Measurements from ENCODE around the gene TDRD10. TPM values are rescaled to one million over a fixed set of nuclear protein-coding genes. Genes with fewer than 3 reads are reported as not detected.
A peak's percentile ranks its signal among the peaks of the same experiment; 100 is the strongest.

The TDRD10 gene
- total RNA-seq, 2 donors from 2014 or later = not detected

DNA sequence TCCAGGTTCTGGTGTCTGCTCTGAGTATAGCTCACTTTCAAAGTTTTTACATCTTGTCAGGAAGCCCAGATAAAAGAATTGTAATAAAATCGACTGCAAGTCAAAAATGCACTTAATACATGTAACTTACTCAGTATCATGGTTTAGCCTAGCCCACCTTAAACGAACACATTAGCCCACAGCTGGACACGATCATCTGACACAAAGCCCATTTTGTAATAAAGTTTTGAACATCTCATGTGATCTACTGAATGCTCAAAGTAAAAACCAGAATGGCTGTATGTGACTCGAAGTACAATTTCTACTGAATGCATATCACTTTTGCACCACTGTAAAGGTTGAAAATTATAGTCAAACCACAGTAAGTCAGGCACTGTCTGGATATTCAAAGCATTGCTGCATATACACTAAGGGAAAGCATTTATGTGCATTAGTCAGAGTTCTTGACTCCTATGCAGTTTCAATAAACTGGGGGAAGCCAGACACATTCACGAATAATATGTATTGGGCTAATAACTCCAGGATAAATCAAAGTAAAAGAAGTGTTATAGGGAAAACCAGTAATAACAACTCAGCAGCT lies 12.2 kb upstream of the TDRD10 start:
- Mint-ChIP-seq H3K27ac (no peak overlapping the region), H3K27me3 (no peaks in the 10 kb centered on the region), H3K4me3 (no peak overlapping the region), H3K36me3 (ENCODE audit: low read depth) (no peaks in the 10 kb centered on the region), H3K4me1 (peaks cover 20% of the 10 kb centered on the region), H3K9me3 (no peaks in the 10 kb centered on the region)
- peak; percentile 52 for ATAC-seq (replicated peaks)

DNA sequence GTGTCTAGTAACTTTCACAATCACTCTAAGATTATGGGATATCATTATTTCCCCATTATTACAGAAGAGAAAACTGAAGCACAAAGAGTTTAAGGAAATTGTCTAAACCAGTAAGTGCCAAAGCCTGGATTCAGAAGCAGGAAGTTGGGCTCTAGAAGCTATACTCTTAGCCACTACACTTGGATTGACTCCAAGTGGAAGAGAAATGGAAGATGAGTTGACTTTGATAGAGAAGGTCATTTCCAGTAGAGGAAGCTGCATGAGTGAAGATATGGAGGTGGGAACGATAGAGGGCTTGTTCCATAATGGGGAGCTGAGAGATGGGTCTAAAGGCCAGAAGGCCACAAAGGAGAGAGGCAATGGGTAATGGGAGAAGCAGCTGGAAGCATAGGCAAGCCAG lies 11.7 kb upstream of the TDRD10 start:
- Mint-ChIP-seq H3K9me3 (no peaks in the 10 kb centered on the region), H3K27me3 (no peaks in the 10 kb centered on the region), H3K27ac (no peak overlapping the region), H3K4me3 (no peak overlapping the region), H3K4me1 (peaks cover 20% of the 10 kb centered on the region), H3K36me3 (ENCODE audit: low read depth) (no peaks in the 10 kb centered on the region)
- no peak for ATAC-seq (replicated peaks)

DNA sequence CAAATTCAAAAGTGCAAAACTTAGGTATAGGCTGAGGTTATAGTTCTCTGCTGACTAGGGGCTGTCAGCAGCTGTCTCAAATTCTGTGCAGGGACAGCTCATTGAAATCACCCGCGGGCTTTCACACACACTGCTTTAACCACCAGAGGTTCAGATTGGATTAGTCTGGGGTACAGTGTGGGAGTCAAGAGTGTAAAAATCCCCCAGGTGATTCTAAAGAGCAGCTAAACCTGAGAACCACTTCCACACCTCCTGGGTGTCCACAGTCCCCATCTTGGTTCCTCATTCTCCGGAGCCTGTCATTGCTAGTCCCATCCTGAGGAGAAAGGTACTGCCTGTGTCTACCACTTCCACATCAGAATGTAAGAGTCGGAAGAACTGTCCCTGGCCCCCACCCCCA lies 9.9 kb upstream of the TDRD10 start:
- peak; percentile 63 for ATAC-seq (replicated peaks)
- H3K27me3 Mint-ChIP-seq = no peaks in the 10 kb centered on the region
- peaks cover 23% of the 10 kb centered on the region for H3K4me1 Mint-ChIP-seq
- no peak overlapping the region for H3K4me3 Mint-ChIP-seq
- H3K27ac Mint-ChIP-seq = no peak overlapping the region
- no peaks in the 10 kb centered on the region for H3K9me3 Mint-ChIP-seq
- no peaks in the 10 kb centered on the region for H3K36me3 Mint-ChIP-seq (ENCODE audit: low read depth)

DNA sequence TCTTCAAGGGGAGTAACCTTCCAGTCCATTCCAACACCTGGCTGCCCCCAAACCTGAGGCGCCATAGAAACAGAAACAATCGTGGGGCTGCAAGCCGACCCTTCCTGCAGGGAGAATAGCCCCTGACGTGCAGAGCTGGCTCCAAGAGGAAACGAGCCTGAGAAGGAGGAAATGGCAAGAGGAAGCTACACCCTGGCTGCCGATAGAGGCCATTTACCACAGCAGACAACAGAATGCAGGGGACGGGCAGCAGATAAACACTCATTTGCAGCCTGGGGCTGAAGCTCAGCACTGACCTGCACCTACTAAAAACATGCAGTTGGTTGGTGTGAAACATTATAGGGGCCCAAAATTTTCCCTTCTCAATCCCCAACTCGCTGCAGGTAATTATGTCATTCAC lies 8.7 kb upstream of the TDRD10 start:
- no peak for ATAC-seq (replicated peaks)
- Mint-ChIP-seq H3K4me3 (peak overlapping the region; percentile 46), H3K9me3 (no peaks in the 10 kb centered on the region), H3K4me1 (peaks cover 26% of the 10 kb centered on the region), H3K27ac (no peak overlapping the region), H3K36me3 (ENCODE audit: low read depth) (no peaks in the 10 kb centered on the region), H3K27me3 (no peaks in the 10 kb centered on the region)

DNA sequence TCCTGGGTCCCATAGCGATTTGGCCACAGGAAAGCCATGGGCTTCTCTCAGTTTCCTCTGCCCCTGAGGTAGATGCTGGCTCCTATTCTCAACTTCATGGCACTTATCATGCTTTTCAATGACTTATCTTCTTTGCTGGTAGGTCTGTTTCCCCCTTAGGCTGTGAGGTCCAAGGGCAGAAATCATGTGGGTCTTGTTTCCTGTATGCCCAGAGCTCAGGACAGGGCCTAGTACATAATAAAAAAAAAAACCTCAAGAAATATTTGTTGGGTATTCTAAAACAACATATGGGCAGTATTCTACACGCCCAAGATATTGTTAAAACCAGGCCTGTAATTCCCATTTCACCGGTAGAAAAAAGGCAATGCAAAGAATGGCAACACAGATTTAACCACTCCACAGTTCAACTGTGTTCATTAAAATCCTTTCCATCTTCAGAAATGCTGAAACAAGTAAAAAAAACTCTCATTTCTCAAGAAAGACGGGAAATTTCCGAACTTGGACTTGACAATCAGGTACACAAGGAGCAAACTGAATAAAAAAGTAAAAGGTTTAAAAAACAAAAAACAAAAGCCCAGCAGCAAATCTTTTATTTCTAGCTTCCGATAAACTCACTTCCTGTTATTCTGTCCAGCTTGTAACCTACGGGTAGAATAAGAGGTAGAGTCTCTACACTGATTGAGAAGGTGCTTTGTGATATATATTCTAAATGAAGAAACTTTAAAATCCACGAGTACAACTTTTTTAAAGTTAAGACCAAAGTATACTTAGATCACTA lies 6.3 kb upstream of the TDRD10 start:
- no peaks in the 10 kb centered on the region for H3K36me3 Mint-ChIP-seq (ENCODE audit: low read depth)
- ATAC-seq (replicated peaks) = no peak
- no peak overlapping the region for H3K27ac Mint-ChIP-seq
- no peaks in the 10 kb centered on the region for H3K9me3 Mint-ChIP-seq
- peaks cover 12% of the 10 kb centered on the region for H3K27me3 Mint-ChIP-seq
- no peak overlapping the region for H3K4me3 Mint-ChIP-seq
- peaks cover 31% of the 10 kb centered on the region for H3K4me1 Mint-ChIP-seq

DNA sequence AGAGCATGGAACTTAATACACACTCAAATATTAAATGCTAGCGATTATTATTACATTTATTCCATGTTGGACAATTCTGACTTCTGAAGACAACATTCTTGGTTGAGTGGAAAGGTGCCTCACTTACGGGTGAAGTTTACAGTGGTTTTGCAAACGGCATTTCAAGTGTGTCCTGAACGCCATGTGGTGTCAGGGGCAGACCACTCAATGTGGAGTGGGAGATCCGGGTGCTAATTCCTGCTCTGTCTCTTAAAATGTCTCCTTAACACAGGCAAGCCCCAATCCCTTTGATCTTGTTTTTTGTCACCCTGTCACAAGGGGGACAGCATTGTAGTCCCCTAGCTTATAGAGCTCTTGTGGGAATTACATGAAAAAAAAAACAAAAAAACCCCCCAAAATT lies 5.6 kb upstream of the TDRD10 start:
- H3K36me3 Mint-ChIP-seq (ENCODE audit: low read depth) = no peaks in the 10 kb centered on the region
- H3K4me1 Mint-ChIP-seq = peaks cover 31% of the 10 kb centered on the region

DNA sequence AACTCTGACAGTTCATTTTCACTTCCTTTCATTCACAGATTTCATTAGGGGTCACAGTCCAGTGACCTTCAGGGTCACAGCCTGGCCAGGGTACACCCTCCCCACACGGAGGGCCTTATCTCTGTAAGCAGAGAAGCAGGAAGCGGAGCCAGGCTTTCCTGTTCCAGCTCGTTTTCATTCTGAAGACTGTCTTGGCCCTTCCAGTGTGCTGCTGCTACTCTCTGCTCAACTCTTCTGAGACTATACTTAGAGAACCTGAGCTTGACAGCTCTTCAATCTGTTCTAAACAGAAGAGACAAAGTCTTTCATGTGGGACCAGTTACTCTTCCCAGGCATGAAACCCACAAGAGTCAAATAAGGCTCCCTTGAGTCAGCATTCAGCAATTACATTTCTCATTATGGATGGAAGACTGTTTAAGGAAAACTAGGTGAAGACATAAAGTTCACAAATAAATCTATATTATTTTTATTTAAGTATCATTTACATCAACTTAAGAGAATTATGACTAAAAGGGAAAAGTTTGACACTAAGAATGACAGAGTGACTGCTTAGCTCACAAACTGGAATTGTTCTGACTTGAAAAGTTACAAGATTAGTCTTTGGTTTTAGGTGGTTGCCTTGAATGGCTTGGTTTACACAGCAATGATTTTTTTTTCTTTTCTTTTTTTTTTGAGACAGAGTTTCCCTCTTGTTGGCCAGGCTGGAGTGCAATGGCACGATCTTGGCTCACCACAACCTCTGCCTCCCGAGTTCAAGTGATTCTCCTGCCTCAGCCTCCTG lies 4.8 kb upstream of the TDRD10 start:
- peak; percentile 71 for ATAC-seq (replicated peaks)

More for the DNA sequence above, 5.6 kb upstream of the TDRD10 start:
- H3K27me3 Mint-ChIP-seq = peaks cover 19% of the 10 kb centered on the region
- no peak for ATAC-seq (replicated peaks)
- peak overlapping the region; percentile 74 for H3K4me3 Mint-ChIP-seq
- H3K27ac Mint-ChIP-seq = peak overlapping the region; percentile 93
- no peaks in the 10 kb centered on the region for H3K9me3 Mint-ChIP-seq

DNA sequence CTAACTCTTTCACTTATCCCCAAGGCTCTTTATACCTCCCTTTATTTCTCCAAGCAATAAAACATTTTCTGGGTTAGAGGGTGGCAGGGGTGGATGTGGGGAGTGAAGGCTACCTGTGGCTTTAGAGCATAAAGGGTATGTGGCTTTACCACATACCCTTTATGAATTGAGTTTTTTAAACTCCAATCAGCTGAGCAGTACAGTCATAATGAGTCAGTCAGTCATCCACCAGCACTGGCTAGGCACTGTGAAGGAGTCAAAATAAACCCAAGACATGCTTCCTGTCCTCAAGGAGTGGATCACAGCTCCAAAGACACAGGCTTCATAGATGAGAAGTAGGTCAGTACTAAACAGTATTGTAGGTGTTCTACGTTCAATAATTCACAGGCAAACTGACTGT lies 2.6 kb upstream of the TDRD10 start:
- Mint-ChIP-seq H3K9me3 (no peaks in the 10 kb centered on the region), H3K36me3 (ENCODE audit: low read depth) (no peaks in the 10 kb centered on the region), H3K27ac (peak overlapping the region; percentile 68), H3K4me3 (peak overlapping the region; percentile 41), H3K27me3 (peaks cover 26% of the 10 kb centered on the region), H3K4me1 (peaks cover 15% of the 10 kb centered on the region)
- ATAC-seq (replicated peaks) = peak; percentile 89

More for the DNA sequence above, 4.8 kb upstream of the TDRD10 start:
- peaks cover 20% of the 10 kb centered on the region for H3K27me3 Mint-ChIP-seq
- H3K4me1 Mint-ChIP-seq = peaks cover 28% of the 10 kb centered on the region
- no peaks in the 10 kb centered on the region for H3K9me3 Mint-ChIP-seq
- peak overlapping the region; percentile 93 for H3K27ac Mint-ChIP-seq
- no peaks in the 10 kb centered on the region for H3K36me3 Mint-ChIP-seq (ENCODE audit: low read depth)
- peak overlapping the region; percentile 74 for H3K4me3 Mint-ChIP-seq

DNA sequence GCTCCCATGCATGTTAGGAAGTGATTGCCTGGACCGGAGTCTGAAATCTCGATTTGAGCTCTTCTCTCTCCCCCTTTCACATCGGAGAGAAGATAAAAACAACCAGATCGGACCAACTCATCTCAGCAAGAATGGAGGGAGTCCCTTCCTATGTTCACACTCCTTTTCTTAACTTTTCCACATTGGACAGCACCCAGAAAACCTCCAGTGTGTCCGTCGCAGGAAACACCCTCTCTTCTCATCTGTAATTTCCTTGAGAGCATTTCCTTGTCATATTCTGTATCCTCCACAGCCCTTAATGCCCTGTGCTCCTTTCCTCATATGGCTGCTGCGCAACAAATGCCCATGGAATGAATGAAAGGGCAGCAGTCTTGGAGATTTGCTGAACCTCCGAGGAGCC lies 1.5 kb upstream of the TDRD10 start:
- H3K36me3 Mint-ChIP-seq (ENCODE audit: low read depth) = no peaks in the 10 kb centered on the region
- no peaks in the 10 kb centered on the region for H3K9me3 Mint-ChIP-seq
- H3K4me1 Mint-ChIP-seq = peaks cover 15% of the 10 kb centered on the region
- no peak overlapping the region for H3K4me3 Mint-ChIP-seq
- no peak for ATAC-seq (replicated peaks)
- H3K27ac Mint-ChIP-seq = no peak overlapping the region
- H3K27me3 Mint-ChIP-seq = peaks cover 34% of the 10 kb centered on the region

DNA sequence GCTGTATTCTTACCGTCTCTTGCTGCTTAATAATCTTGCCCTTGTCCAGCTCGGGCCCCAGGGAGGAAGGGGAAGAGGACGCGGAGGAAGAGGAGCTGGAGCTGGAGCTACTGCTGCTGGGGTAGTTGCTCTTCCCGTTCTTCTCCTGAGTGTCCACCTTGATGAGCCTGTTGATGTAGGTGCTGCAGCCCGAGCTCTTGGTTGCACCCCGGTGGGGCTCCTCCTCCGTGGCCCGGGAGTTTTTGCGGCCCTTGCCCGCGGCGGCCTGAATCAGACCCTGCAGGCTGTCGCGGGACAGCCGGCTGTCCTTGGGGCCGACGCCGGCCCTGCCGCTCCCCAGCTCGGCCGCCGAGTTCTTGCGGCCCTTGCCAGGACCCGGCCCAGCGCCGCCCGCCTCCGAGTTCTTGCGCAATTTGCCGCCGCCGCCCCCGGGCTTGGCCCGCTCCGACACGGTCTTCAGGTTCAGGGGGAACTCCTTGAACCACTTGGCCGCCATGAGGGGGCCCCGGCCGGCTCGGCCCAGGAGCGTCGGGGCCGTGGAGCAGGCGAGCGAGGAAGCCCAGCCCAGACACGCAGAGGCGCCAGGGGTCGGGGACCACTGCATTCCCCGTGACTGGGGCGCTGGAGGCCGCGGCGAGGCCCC lies 475 bp upstream of the TDRD10 start:
- peaks cover 15% of the 10 kb centered on the region for H3K4me1 Mint-ChIP-seq
- no peaks in the 10 kb centered on the region for H3K36me3 Mint-ChIP-seq (ENCODE audit: low read depth)
- ATAC-seq (replicated peaks) = no peak
- peak overlapping the region; percentile 1 for H3K27ac Mint-ChIP-seq
- H3K4me3 Mint-ChIP-seq = no peak overlapping the region
- peaks cover 34% of the 10 kb centered on the region for H3K27me3 Mint-ChIP-seq
- H3K9me3 Mint-ChIP-seq = no peaks in the 10 kb centered on the region

DNA sequence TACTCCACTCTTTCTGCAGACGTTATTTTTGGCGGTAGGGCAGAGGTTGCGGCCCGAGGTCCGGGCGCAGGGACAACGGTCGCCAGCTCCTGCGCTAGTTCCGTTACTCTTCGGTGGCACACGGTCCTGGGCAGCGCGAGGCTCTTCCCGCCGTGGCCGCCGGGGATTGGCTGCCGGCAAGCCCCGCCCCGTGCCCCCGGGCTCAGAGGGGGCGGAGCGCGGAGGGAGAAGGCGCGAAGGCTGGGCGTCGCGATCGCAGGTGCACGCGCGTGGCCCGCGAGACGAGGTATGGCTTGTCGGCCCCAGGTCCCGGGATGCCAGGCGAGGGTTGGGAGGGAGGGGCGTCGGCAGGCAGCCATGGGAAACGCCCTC lies 711 bp downstream of the TDRD10 start:
- H3K4me1 Mint-ChIP-seq = peaks cover 8% of the 10 kb centered on the region
- no peak overlapping the region for H3K4me3 Mint-ChIP-seq
- H3K9me3 Mint-ChIP-seq = no peaks in the 10 kb centered on the region
- H3K27ac Mint-ChIP-seq = no peak overlapping the region
- H3K27me3 Mint-ChIP-seq = peaks cover 38% of the 10 kb centered on the region
- no peak for ATAC-seq (replicated peaks)
- no peaks in the 10 kb centered on the region for H3K36me3 Mint-ChIP-seq (ENCODE audit: low read depth)

DNA sequence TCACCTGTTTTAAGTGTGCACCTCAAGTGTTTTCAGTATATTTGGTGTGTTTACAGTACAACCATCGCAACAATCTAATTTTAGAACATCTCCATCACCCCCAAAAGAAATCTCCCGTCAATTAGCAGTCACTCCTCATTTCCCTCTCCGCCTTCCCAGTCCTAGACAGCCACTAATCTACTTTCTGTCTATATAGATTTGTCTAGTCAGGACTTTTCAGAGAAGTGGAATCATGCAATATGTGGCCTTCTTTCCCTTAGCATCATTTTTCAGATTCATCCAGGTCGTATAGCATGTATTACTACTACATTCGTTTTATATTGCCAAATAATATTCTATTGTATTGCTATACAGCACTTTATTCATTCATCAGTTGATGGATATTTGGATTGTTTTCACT lies 1.9 kb downstream of the TDRD10 start:
- Mint-ChIP-seq H3K36me3 (ENCODE audit: low read depth) (no peaks in the 10 kb centered on the region), H3K27me3 (peaks cover 41% of the 10 kb centered on the region), H3K4me1 (peaks cover 8% of the 10 kb centered on the region), H3K27ac (no peak overlapping the region), H3K4me3 (no peak overlapping the region), H3K9me3 (no peaks in the 10 kb centered on the region)
- no peak for ATAC-seq (replicated peaks)

DNA sequence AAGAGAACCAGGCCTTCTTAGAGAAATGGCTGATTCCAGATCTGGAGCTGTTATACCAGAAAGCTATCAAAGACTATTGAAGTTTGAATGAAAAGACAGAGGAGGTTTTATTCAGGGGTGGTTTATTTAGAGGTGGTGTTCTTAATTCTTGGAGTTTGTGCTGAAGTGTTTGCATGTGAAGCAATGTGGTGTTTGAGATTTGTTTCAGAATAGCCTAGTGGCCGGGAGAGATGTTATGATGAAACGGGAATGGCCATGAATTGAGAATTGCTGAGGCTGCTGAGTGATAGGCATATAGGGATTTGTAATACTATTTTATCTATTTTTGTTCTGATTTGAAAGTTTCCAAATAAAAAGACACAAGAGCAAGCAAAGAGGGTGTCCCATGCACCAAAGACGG lies 10.7 kb downstream of the TDRD10 start:
- Mint-ChIP-seq H3K27me3 (peaks cover 28% of the 10 kb centered on the region), H3K4me1 (no peaks in the 10 kb centered on the region), H3K9me3 (no peaks in the 10 kb centered on the region), H3K4me3 (no peak overlapping the region), H3K27ac (no peak overlapping the region), H3K36me3 (ENCODE audit: low read depth) (no peaks in the 10 kb centered on the region)
- ATAC-seq (replicated peaks) = no peak

DNA sequence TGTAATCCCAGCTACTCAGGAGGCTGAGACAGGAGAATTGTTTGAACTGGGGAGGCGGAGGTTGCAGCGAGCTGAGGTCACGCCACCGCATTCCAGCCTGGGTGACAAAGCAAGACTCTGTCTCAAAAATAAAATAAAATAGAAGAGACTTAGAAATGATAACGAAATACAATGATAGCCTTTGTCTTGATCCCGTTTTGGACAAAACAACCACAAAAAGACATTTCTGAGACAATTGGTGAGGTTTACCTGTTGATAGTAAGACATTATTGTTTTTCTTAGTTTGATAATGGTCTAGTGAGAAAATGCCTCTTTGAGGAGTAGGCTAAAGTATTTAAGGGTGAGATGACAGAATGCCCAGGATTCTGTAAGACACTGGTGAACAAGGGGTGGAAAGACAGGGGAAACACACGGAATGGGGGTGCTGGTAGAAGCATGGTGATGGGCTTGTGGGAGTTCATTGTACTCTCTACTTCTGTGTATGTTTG lies 12.1 kb downstream of the TDRD10 start:
- ATAC-seq (replicated peaks) = no peak
- no peak overlapping the region for H3K27ac Mint-ChIP-seq
- no peaks in the 10 kb centered on the region for H3K9me3 Mint-ChIP-seq
- peaks cover 25% of the 10 kb centered on the region for H3K27me3 Mint-ChIP-seq
- H3K4me1 Mint-ChIP-seq = no peaks in the 10 kb centered on the region
- no peak overlapping the region for H3K4me3 Mint-ChIP-seq
- H3K36me3 Mint-ChIP-seq (ENCODE audit: low read depth) = no peaks in the 10 kb centered on the region
